NB4 (cell line): Measurements from ENCODE around the gene MAFF.

Experiments used
- MYC ChIP-seq: IDR thresholded peaks from 2 replicates; pipeline ENCODE4 v1.6.1; 2011; ENCODE audit warnings: low read depth, low read length
- POLR2A ChIP-seq: IDR thresholded peaks from 2 replicates; pipeline ENCODE4 v1.6.1; 2011; ENCODE audit warnings: mild to moderate bottlenecking; ENCODE audit not compliant: insufficient read length; ENCODE audit errors: extremely low read depth
- TF ChIP-seq, protein P1 (sequence below): IDR thresholded peaks from one replicate; pipeline ENCODE4 v1.5.1; 2012; ENCODE audit warnings: low read depth, low read length
- TF ChIP-seq, protein P2 (sequence below): IDR thresholded peaks from 2 replicates; pipeline ENCODE4 v1.6.1; 2011; ENCODE audit warnings: low read depth, low read length

DNA sequence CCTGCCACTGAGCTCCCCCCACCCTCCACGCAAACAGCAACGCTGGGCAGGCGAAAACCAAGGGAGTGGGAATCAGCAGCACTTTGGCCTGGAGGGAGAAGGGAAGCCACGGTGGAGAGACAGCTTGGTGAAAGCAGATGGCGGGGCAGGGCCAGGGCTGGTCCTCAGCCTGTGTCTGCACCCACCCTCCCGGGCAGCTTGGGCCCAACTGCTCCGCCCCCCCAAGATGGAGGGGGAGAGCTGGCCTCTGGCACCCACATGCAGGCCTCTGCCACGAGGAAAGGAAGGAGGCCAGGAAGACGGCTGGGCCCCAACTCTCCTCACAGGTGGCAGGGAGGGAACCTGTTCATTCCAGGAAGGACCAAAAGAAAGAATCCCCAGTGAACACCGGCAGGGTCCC, 17.8 kb downstream of the MAFF start:
- TF ChIP-seq POLR2A (no peak), MYC (no peak)
- TF ChIP-seq, protein P1, sequence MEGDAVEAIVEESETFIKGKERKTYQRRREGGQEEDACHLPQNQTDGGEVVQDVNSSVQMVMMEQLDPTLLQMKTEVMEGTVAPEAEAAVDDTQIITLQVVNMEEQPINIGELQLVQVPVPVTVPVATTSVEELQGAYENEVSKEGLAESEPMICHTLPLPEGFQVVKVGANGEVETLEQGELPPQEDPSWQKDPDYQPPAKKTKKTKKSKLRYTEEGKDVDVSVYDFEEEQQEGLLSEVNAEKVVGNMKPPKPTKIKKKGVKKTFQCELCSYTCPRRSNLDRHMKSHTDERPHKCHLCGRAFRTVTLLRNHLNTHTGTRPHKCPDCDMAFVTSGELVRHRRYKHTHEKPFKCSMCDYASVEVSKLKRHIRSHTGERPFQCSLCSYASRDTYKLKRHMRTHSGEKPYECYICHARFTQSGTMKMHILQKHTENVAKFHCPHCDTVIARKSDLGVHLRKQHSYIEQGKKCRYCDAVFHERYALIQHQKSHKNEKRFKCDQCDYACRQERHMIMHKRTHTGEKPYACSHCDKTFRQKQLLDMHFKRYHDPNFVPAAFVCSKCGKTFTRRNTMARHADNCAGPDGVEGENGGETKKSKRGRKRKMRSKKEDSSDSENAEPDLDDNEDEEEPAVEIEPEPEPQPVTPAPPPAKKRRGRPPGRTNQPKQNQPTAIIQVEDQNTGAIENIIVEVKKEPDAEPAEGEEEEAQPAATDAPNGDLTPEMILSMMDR = no peak
- TF ChIP-seq, protein P2, sequence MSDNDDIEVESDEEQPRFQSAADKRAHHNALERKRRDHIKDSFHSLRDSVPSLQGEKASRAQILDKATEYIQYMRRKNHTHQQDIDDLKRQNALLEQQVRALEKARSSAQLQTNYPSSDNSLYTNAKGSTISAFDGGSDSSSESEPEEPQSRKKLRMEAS = no peak
